GM10266 (cell line): ENCODE results near the gene ACSF2.

Experiments used
- DNase-seq: peaks from one replicate; pipeline ENCODE4 v3.0.0; 2012; ENCODE audit errors: extremely low spot score
- TF ChIP-seq, protein P1 (sequence below): IDR thresholded peaks from 2 replicates; pipeline ENCODE4 v1.5.1; 2012; ENCODE audit warnings: mild to moderate bottlenecking, low read depth; ENCODE audit not compliant: control insufficient read depth, insufficient read depth; ENCODE audit errors: missing control alignments

The ACSF2 gene

GRCh38 chr17:50437409-50437808, 11.4 kb downstream of the ACSF2 start:
- TF ChIP-seq, protein P1, sequence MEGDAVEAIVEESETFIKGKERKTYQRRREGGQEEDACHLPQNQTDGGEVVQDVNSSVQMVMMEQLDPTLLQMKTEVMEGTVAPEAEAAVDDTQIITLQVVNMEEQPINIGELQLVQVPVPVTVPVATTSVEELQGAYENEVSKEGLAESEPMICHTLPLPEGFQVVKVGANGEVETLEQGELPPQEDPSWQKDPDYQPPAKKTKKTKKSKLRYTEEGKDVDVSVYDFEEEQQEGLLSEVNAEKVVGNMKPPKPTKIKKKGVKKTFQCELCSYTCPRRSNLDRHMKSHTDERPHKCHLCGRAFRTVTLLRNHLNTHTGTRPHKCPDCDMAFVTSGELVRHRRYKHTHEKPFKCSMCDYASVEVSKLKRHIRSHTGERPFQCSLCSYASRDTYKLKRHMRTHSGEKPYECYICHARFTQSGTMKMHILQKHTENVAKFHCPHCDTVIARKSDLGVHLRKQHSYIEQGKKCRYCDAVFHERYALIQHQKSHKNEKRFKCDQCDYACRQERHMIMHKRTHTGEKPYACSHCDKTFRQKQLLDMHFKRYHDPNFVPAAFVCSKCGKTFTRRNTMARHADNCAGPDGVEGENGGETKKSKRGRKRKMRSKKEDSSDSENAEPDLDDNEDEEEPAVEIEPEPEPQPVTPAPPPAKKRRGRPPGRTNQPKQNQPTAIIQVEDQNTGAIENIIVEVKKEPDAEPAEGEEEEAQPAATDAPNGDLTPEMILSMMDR, result no peak
- no peak for DNase-seq

DNA sequence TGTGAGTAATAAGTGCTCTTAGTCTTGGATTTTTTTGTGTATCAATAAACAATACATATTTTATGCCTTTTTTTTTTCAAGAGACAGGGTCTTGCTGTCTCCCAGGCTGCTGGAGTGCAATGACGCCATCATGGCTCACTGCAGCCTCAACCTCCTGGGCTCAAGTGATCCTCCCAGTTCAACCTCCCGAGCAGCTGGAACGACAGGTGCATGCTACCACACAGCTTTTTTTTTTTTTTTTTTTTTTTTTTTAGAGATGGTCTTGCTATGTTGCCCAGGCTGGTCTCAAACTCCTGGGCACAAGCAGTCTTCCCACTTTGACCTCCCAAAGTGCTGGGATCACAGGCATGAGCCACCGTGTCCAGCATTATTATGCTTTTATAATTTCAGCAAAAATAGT, 13.0 kb downstream of the ACSF2 start:
- no peak for DNase-seq
- TF ChIP-seq, protein P1, result no peak

GRCh38 chr17:50440172-50440837, 14.3 kb downstream of the ACSF2 start:
- TF ChIP-seq, protein P1, result no peak
- no peak for DNase-seq

DNA sequence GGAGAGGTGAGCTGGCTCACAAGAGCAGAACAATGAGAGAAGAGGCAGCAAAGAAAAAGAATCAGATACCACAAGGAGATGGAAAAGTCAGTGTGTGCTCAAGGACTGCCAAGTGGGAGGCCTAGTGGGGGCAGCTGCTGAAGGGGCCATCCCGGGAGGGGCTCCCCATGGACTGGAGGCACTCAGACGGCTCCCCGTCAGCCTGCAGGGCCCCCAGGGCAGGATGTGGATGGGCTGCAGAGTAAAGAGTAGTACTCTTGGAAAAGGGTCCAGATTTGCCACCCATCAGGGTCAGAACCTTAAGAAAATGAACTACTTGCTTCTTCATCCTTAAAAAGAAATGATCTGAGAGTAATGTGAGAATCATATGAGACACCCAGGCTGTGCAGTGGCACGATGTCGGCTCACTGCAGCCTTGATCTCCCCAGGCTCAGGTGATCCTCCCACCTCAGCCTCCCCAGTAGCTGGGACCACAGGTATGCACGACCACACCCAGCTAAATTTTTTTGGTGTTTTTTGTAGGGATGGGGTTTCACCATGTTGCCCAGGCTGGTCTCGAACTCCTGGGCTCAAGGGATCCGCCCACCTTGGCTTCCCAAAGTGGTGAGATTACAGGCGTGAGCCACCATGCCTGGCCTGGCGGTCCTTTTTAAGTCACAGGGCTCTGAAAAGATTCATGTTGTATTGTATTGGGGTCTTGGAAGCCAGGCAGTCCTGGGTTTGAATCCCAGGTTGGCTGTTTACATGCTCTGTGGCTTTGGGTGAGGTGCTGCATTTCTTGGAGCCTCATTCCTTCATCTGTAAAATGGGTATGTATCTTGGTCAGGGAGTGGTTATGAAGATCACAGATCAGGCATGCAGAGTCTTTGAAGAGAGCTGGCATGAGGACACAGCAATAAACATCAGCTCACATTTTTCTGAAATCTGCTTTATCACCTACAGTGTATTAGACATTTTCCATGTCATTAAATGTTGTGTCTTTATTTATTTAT, 15.1 kb downstream of the ACSF2 start:
- TF ChIP-seq, protein P1, result no peak

GRCh38 chr17:50443505-50443974, 17.5 kb downstream of the ACSF2 start:
- no peak for DNase-seq
- TF ChIP-seq, protein P1, result no peak

More for the DNA sequence above, 15.1 kb downstream of the ACSF2 start:
- DNase-seq, result no peak

GRCh38 chr17:50444841-50445715, 19.1 kb downstream of the ACSF2 start:
- DNase-seq, result no peak
- TF ChIP-seq, protein P1, result no peak
